ENCODE data around the gene SPNS3. TPM values are rescaled to one million over a fixed set of nuclear protein-coding genes. Genes with fewer than 3 reads are reported as not detected.
A peak's percentile ranks its signal among the peaks of the same experiment; 100 is the strongest.

Gene SPNS3
- total and polyA plus RNA-seq, 4 donors, result 0.40 to 1.6 (median 0.52) TPM

- H3K27ac ChIP-seq (ENCODE audit: low read depth in 1 of 2, low read length in 1 of 2), result no peak overlapping the region
- no peaks in the 10 kb centered on the region for H3K27me3 ChIP-seq (ENCODE audit: control insufficient read depth in 3 of 3, insufficient read depth in 3 of 3, low read length in 2 of 3)
- peaks cover 0 to 9% (median 0%) of the 10 kb centered on the region in 4 donors for H3K36me3 ChIP-seq (ENCODE audit: control insufficient read depth in 4 of 4, insufficient read depth in 4 of 4, low read length in 4 of 4)
- ATAC-seq (ENCODE audit: insufficient read depth, low FRiP score), result no peak
- TF ChIP-seq CTCF (IDR thresholded peaks at IDR 0.05; ENCODE audit: control extremely low read depth, extremely low read depth), result no peak
- peak in 2 of 3 donors; percentile 50 to 71 for DNase-seq
- H3K9me3 ChIP-seq (ENCODE audit: control insufficient read depth in 4 of 4, insufficient read depth in 3 of 4, low read length in 3 of 4), result no peaks in the 10 kb centered on the region
- no peak overlapping the region for H3K4me3 ChIP-seq
- H3K9ac ChIP-seq (ENCODE audit: insufficient read depth in 1 of 2, low read length in 2 of 2), result no peak overlapping the region
- peaks cover 0 to 22% (median 6%) of the 10 kb centered on the region in 5 donors for H3K4me1 ChIP-seq (ENCODE audit: control insufficient read depth in 5 of 5, insufficient read depth in 5 of 5, low read length in 5 of 5)
- 67 to 76% methylated on average over 12 of the region's 12 CpGs for WGBS, 2 donors
These were observed 93.9 kb downstream of the SPNS3 start for GRCh38 chr17:4527566-4528125.

- TF ChIP-seq CTCF (IDR thresholded peaks at IDR 0.05; ENCODE audit: control extremely low read depth, extremely low read depth), result no peak
- H3K36me3 ChIP-seq (ENCODE audit: control insufficient read depth in 4 of 4, insufficient read depth in 4 of 4, low read length in 4 of 4), result peaks cover 0 to 8% (median 0%) of the 10 kb centered on the region in 4 donors
- peaks cover 0 to 28% (median 6%) of the 10 kb centered on the region in 5 donors for H3K4me1 ChIP-seq (ENCODE audit: control insufficient read depth in 5 of 5, insufficient read depth in 5 of 5, low read length in 5 of 5)
- H3K27ac ChIP-seq (ENCODE audit: low read depth in 1 of 2, low read length in 1 of 2), result peak overlapping the region in 1 of 2 donors; percentile 84
- no peaks in the 10 kb centered on the region for H3K9me3 ChIP-seq (ENCODE audit: control insufficient read depth in 4 of 4, insufficient read depth in 3 of 4, low read length in 3 of 4)
- no peaks in the 10 kb centered on the region for H3K27me3 ChIP-seq (ENCODE audit: control insufficient read depth in 3 of 3, insufficient read depth in 3 of 3, low read length in 2 of 3)
- no peak overlapping the region for H3K4me3 ChIP-seq
- 79 to 93% methylated on average over 13 of the region's 13 CpGs for WGBS, 2 donors
- DNase-seq, result no peak
- H3K9ac ChIP-seq (ENCODE audit: insufficient read depth in 1 of 2, low read length in 2 of 2), result no peak overlapping the region
- no peak for ATAC-seq (ENCODE audit: insufficient read depth, low FRiP score)
These were observed 95.9 kb downstream of the SPNS3 start for GRCh38 chr17:4529533-4530152.

GRCh38 chr17:4530799-4531730, 97.3 kb downstream of the SPNS3 start:
- ATAC-seq (ENCODE audit: insufficient read depth, low FRiP score), result no peak
- Histone ChIP-seq H3K4me1 (ENCODE audit: control insufficient read depth in 5 of 5, insufficient read depth in 5 of 5, low read length in 5 of 5) (peaks cover 0 to 29% (median 19%) of the 10 kb centered on the region in 5 donors), H3K36me3 (ENCODE audit: control insufficient read depth in 4 of 4, insufficient read depth in 4 of 4, low read length in 4 of 4) (peaks cover 0 to 5% (median 0%) of the 10 kb centered on the region in 4 donors), H3K9me3 (ENCODE audit: control insufficient read depth in 4 of 4, insufficient read depth in 3 of 4, low read length in 3 of 4) (no peaks in the 10 kb centered on the region), H3K9ac (ENCODE audit: insufficient read depth in 1 of 2, low read length in 2 of 2) (no peak overlapping the region), H3K27me3 (ENCODE audit: control insufficient read depth in 3 of 3, insufficient read depth in 3 of 3, low read length in 2 of 3) (no peaks in the 10 kb centered on the region), H3K27ac (ENCODE audit: low read depth in 1 of 2, low read length in 1 of 2) (peak overlapping the region; percentile 54 to 84), H3K4me3 (no peak overlapping the region)
- WGBS, 2 donors, result 46 to 59% methylated on average over 30 of the region's 30 CpGs
- peak in 2 of 3 donors; percentile 41 to 71 for DNase-seq
- no peak for TF ChIP-seq CTCF (IDR thresholded peaks at IDR 0.05; ENCODE audit: control extremely low read depth, extremely low read depth)
